Measurements from ENCODE around the gene FAM53A.

GRCh38 chr4:1597021-1597931, 86.8 kb downstream of the FAM53A start:
- no peak for TF ChIP-seq POLR2AphosphoS5 (IDR thresholded peaks at IDR 0.05; ENCODE audit: borderline replicate concordance, low read depth, low read length)
- TF ChIP-seq EZH2 (IDR thresholded peaks at IDR 0.05): no peak
- no peak for TF ChIP-seq FOXP2 (optimal IDR thresholded peaks at IDR 0.05; ENCODE audit: control extremely low read depth, extremely low read length, insufficient read depth)

Measured in SK-N-MC (cell line).